ENCODE measurements around the gene ZNF287.

ZNF287 gene

GRCh38 chr17:16512011-16512410 is 57.0 kb downstream of the ZNF287 start:
- no peak overlapping the region for H3K4me3 ChIP-seq (ENCODE audit: low read depth, low read length)
- H3K36me3 ChIP-seq (replicated peaks), result no peaks in the 10 kb centered on the region
- H3K27me3 ChIP-seq (replicated peaks), result no peaks in the 10 kb centered on the region
- no peak for DNase-seq
- in situ Hi-C loops (cut with HindIII; ENCODE audit: low pct_ligation_motif_present, low sequenced_read_pairs), result no loop called here
- no peak overlapping the region for H3K27ac ChIP-seq
- TF ChIP-seq CTCF (IDR thresholded peaks at IDR 0.05; ENCODE audit: low read depth, low read length, missing control alignments), result no peak

GRCh38 chr17:16511593-16511992 is 57.4 kb downstream of the ZNF287 start:
- no peak for DNase-seq
- no peaks in the 10 kb centered on the region for H3K27me3 ChIP-seq (replicated peaks)
- no peak overlapping the region for H3K4me3 ChIP-seq (ENCODE audit: low read depth, low read length)
- in situ Hi-C loops (cut with HindIII; ENCODE audit: low pct_ligation_motif_present, low sequenced_read_pairs), result no loop called here
- no peaks in the 10 kb centered on the region for H3K36me3 ChIP-seq (replicated peaks)
- no peak overlapping the region for H3K27ac ChIP-seq
- TF ChIP-seq CTCF (IDR thresholded peaks at IDR 0.05; ENCODE audit: low read depth, low read length, missing control alignments), result no peak

- Histone ChIP-seq H3K36me3 (replicated peaks) (no peaks in the 10 kb centered on the region), H3K27ac (no peak overlapping the region), H3K27me3 (replicated peaks) (no peaks in the 10 kb centered on the region), H3K4me3 (ENCODE audit: low read depth, low read length) (no peak overlapping the region)
- no peak for TF ChIP-seq CTCF (IDR thresholded peaks at IDR 0.05; ENCODE audit: low read depth, low read length, missing control alignments)
- in situ Hi-C loops (cut with HindIII; ENCODE audit: low pct_ligation_motif_present, low sequenced_read_pairs), result no loop called here
- no peak for DNase-seq
These were observed 61.0 kb downstream of the ZNF287 start for GRCh38 chr17:16507918-16508533.

- no peak overlapping the region for H3K27ac ChIP-seq
- in situ Hi-C loops (cut with HindIII; ENCODE audit: low pct_ligation_motif_present, low sequenced_read_pairs), result no loop called here
- no peak overlapping the region for H3K4me3 ChIP-seq (ENCODE audit: low read depth, low read length)
- peak; percentile 46 for TF ChIP-seq CTCF (IDR thresholded peaks at IDR 0.05; ENCODE audit: low read depth, low read length, missing control alignments)
- DNase-seq, result no peak
- H3K36me3 ChIP-seq (replicated peaks), result no peaks in the 10 kb centered on the region
- no peaks in the 10 kb centered on the region for H3K27me3 ChIP-seq (replicated peaks)
These were observed 62.8 kb downstream of the ZNF287 start for GRCh38 chr17:16506188-16506587.

- H3K27ac ChIP-seq, result no peak overlapping the region
- in situ Hi-C loops (cut with HindIII; ENCODE audit: low pct_ligation_motif_present, low sequenced_read_pairs), result no loop called here
- no peak overlapping the region for H3K4me3 ChIP-seq (ENCODE audit: low read depth, low read length)
- DNase-seq, result no peak
- no peaks in the 10 kb centered on the region for H3K27me3 ChIP-seq (replicated peaks)
- TF ChIP-seq CTCF (IDR thresholded peaks at IDR 0.05; ENCODE audit: low read depth, low read length, missing control alignments), result no peak
- H3K36me3 ChIP-seq (replicated peaks), result no peaks in the 10 kb centered on the region
These were observed 64.0 kb downstream of the ZNF287 start for GRCh38 chr17:16504984-16505383.
